K562 (cell line): ENCODE measurements around the gene ACADM. TPM values are rescaled to one million over a fixed set of nuclear protein-coding genes. Genes with fewer than 3 reads are reported as not detected.
A peak's percentile ranks its signal among the peaks of the same experiment; 100 is the strongest.

Experiments used
- ARID4B ChIP-seq: sonication (generic); formaldehyde crosslinking; IDR thresholded peaks from 2 replicates; pipeline ENCODE4 v1.8.0; 2022; ENCODE audit warnings: mild to moderate bottlenecking, missing genetic modification reagents
- FOXA1 ChIP-seq: fragments of 450-650 bp; IDR thresholded peaks from 2 replicates; pipeline ENCODE4 v1.6.1; 2016; ENCODE audit warnings: mild to moderate bottlenecking, borderline replicate concordance
- HINFP ChIP-seq: fragments of 450-650 bp; conservative IDR thresholded peaks from 2 replicates; pipeline ENCODE4 v1.6.1; 2016; ENCODE audit warnings: missing genetic modification characterization, low read depth, mild to moderate bottlenecking, control low read depth, missing compliant biosample characterization
- NFE2L1 ChIP-seq: fragments of 450-650 bp; IDR thresholded peaks from 2 replicates; pipeline ENCODE4 v1.6.1; 2016; ENCODE audit warnings: missing genetic modification characterization, low read depth, mild to moderate bottlenecking, missing compliant biosample characterization, moderate library complexity, borderline replicate concordance
- PHB ChIP-seq: fragments of 250-450 bp; sonication (Bioruptor Pico); IDR thresholded peaks from 2 replicates; pipeline ENCODE4 v1.5.0; 2021
- SOX6 ChIP-seq: fragments of 450-650 bp; IDR thresholded peaks from 2 replicates; pipeline ENCODE4 v1.6.1; 2014; ENCODE audit warnings: mild to moderate bottlenecking
- STAG1 ChIP-seq: sonication (generic); formaldehyde crosslinking; IDR thresholded peaks from 2 replicates; pipeline ENCODE4 v1.5.0; 2020; ENCODE audit warnings: missing genetic modification reagents, borderline replicate concordance
- ZFP36 ChIP-seq: fragments of 150-350 bp; IDR thresholded peaks from 2 replicates; pipeline ENCODE4 v1.6.1; 2018; ENCODE audit warnings: low read length, low read depth; ENCODE audit not compliant: partially characterized antibody
- ZNF318 ChIP-seq, 2 experiments: fragments of 450-650 bp; IDR thresholded peaks; 2 replicates each; pipeline ENCODE4 v1.6.1; 2016; ENCODE audit warnings: mild to moderate bottlenecking in 2 of 2, borderline replicate concordance in 1 of 2, low read depth in 1 of 2, moderate library complexity in 1 of 2
- ZNF384 ChIP-seq: IDR thresholded peaks from 2 replicates; pipeline ENCODE4 v1.6.1; 2012; ENCODE audit warnings: low read depth, low read length, improper control_type of control experiment
- polyA plus RNA-seq, 8 experiments: library from polyadenylated mRNA; depleted of rRNA in 4 of 8; stranded (reverse) in 5 of 8; unstranded in 3 of 8; fragments of >200 nt; fragmentation: Nextera tagmentation in 2 of 8; fragmentation: Illumina TruSeq in 1 of 8; extraction: Ambion mirVana in 2 of 8; extraction: Trizol in 1 of 8; gene quantifications; 2 replicates each; pipeline versions ENCODE4 v1.2.1 to v1.2.3, GENCODE V29; 2011 to 2014; ENCODE audit warnings: inconsistent platforms in 1 of 8, missing spikeins in 1 of 8
- total RNA-seq, 7 experiments: library from RNA; depleted of rRNA in 6 of 7; stranded (reverse); fragments of >200 nt in 6 of 7; fragmentation: Illumina TruSeq in 2 of 7; extraction: Trizol in 2 of 7; gene quantifications; 2 replicates each; pipeline versions ENCODE4 v1.2.1 to v1.2.3, GENCODE V29; 2011 to 2021; ENCODE audit warnings: low replicate concordance in 1 of 7

Gene ACADM
- total and polyA plus RNA-seq, 9 of the 15 experiments (the other 6 are each of a cell fraction or from before 2014, with no cell fraction given): 82.5 to 156 (median 123) TPM

GRCh38 chr1:75725861-75726361, 1.4 kb downstream of the ACADM start (continued):
- TF ChIP-seq PHB (CRISPR knock-in tag): no peak
- TF ChIP-seq ZNF318 (IDR thresholded peaks at IDR 0.05; ENCODE audit: borderline replicate concordance in 1 of 2, low read depth in 1 of 2): no peak
- peak; percentile 18; the same call in 1 of the 2 replicates for TF ChIP-seq ZNF384
- TF ChIP-seq NFE2L1 (tag): no peak
- 0 out of 2 replicates have a peak, but pooled peaks have one; percentile 11 for TF ChIP-seq SOX6
- TF ChIP-seq ARID4B (CRISPR knock-in tag): no peak
- no peak for TF ChIP-seq HINFP (tag)
- no peak for TF ChIP-seq ZFP36
- no peak for TF ChIP-seq FOXA1
- TF ChIP-seq STAG1 (CRISPR knock-in tag): no peak
